Natural killer cell (primary cell): ENCODE results near the gene MYO1D. TPM values are rescaled to one million over a fixed set of nuclear protein-coding genes. Genes with fewer than 3 reads are reported as not detected.
A peak's percentile ranks its signal among the peaks of the same experiment; 100 is the strongest.

Source experiments
- ATAC-seq, 3 donors: fragments of 150-1000 bp in 2 of 3; fragments of 200-7000 bp in 1 of 3; cut with Tn5 transposase; 1 replicate in 1 of 3; 2 replicates in 2 of 3; pipeline ENCODE4 v1.10.0; 2021; ENCODE audit warnings: mild to moderate bottlenecking in 2 of 3, moderate library complexity in 2 of 3
- DNase-seq, 2 donors: peaks; one replicate each; pipeline versions ENCODE4 v3.0.0 to v3.0.0-alpha.2; 2013 to 2021; ENCODE audit warnings: mixed read lengths in 1 of 2
- H3K27ac ChIP-seq: one replicate; pipeline ENCODE4 v1.5.1; 2013; ENCODE audit warnings: mild to moderate bottlenecking, low read length
- H3K27me3 ChIP-seq: one replicate; pipeline ENCODE4 v1.6.1; 2013; ENCODE audit warnings: low read length; ENCODE audit not compliant: control insufficient read depth, insufficient read depth
- H3K36me3 ChIP-seq: one replicate; pipeline ENCODE4 v1.6.1; 2013; ENCODE audit warnings: low read length; ENCODE audit not compliant: control insufficient read depth, insufficient read depth
- H3K4me1 ChIP-seq: one replicate; pipeline ENCODE4 v1.6.1; 2013; ENCODE audit warnings: low read length; ENCODE audit not compliant: control insufficient read depth, insufficient read depth
- H3K4me3 ChIP-seq: one replicate; pipeline ENCODE4 v1.5.1; 2013; ENCODE audit warnings: low read length
- H3K9me3 ChIP-seq: one replicate; pipeline ENCODE4 v1.6.1; 2013; ENCODE audit warnings: low read length; ENCODE audit not compliant: control insufficient read depth, insufficient read depth
- H3K27ac Mint-ChIP-seq, 2 donors: one replicate each; pipeline ENCODE4 v1.8.0; 2022; ENCODE audit warnings: mild to moderate bottlenecking in 2 of 2, mixed read lengths in 2 of 2, moderate library complexity in 1 of 2
- H3K27me3 Mint-ChIP-seq, 2 donors: one replicate each; pipeline ENCODE4 v1.8.0; 2022; ENCODE audit warnings: low read depth in 2 of 2, mixed read lengths in 2 of 2
- H3K36me3 Mint-ChIP-seq: one replicate; pipeline ENCODE4 v1.8.0; 2022; ENCODE audit warnings: mixed read lengths
- H3K4me1 Mint-ChIP-seq, 2 donors: one replicate each; pipeline ENCODE4 v1.8.0; 2022; ENCODE audit warnings: mixed read lengths in 2 of 2
- H3K4me3 Mint-ChIP-seq: one replicate; pipeline ENCODE4 v1.8.0; 2022; ENCODE audit warnings: mild to moderate bottlenecking, moderate library complexity, mixed read lengths
- H3K9me3 Mint-ChIP-seq, 2 donors: one replicate each; pipeline ENCODE4 v1.8.0; 2022; ENCODE audit warnings: mixed read lengths in 2 of 2
- CTCF ChIP-seq: fragments of 200-600 bp; IDR thresholded peaks from one replicate; pipeline ENCODE4 v1.8.0; 2022; ENCODE audit warnings: antibody characterized with exemption
- WGBS: methylation state at CpG from one replicate; pipeline ENCODE4 v1.1.7; 2013; ENCODE audit warnings: missing lambda C conversion rate; ENCODE audit not compliant: insufficient coverage; 5-methylcytosine and 5-hydroxymethylcytosine counted together
- intact Hi-C: fragments of 100-400 bp; cut with micrococcal nuclease; formaldehyde crosslinking; loops from one replicate; pipeline ENCODE4 v1.14.2; 2022
- total RNA-seq, 4 donors: library from RNA; stranded (reverse); fragments of 120-200 nt in 1 of 4; gene quantifications; one replicate each; pipeline versions ENCODE4 v1.2.3 to v1.2.4, GENCODE V29; 2013 to 2022

MYO1D gene
- total RNA-seq, 3 donors from 2014 or later (not counting 1 experiment from before 2014, with no cell fraction given), result 6.8 to 20.2 (median 10.5) TPM

DNA sequence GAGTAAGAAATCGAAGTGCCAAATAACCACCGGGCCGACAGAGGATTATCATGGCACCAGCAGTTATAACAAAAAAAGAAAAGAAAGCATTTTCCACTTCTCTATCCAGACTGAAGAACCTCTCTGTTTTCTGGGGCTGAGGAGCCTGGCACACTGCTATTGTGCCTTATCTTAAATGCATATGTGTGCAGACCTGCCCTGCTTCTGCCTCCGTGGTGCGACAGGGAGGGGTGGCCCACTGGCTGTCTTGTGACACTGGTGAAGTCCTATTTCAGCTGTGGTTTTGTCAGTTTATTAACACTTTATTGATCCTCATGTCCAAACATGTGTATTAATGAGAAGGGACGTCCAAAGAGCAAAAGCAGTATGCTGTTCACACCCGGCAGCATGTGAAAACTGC, 334.7 kb downstream of the MYO1D start:
- DNase-seq, result no peak

DNA sequence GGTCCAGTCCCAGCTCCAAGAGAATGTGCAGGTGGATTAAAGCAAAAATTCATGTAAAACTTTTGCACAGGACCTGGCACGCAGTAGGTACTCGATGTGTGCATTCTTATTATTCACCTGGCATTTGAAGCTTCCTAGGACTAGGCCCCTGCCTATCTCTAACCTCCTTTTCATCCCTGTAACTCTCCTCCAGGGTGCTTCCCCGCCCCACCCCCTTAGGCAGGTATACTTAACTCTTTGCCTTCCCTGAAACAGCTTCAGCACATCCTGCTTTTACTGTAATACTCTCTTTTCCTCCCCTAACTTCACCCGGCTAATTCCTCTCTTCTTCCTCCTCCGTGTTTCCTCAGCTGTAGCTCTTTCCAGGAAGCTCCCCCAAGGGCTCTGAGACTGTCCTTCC, 335.3 kb downstream of the MYO1D start:
- no peak for ATAC-seq
- Mint-ChIP-seq H3K27ac (peak overlapping the region in 1 of 2 donors; percentile 10), H3K27me3 (no peaks in the 10 kb centered on the region), H3K4me1 (peaks cover 15% of the 10 kb centered on the region in 2 donors), H3K36me3 (no peaks in the 10 kb centered on the region), H3K4me3 (no peak overlapping the region), H3K9me3 (no peaks in the 10 kb centered on the region)
- Histone ChIP-seq H3K27me3 (no peaks in the 10 kb centered on the region), H3K4me3 (no peak overlapping the region), H3K27ac (no peak overlapping the region), H3K9me3 (no peaks in the 10 kb centered on the region), H3K36me3 (no peaks in the 10 kb centered on the region), H3K4me1 (no peaks in the 10 kb centered on the region)
- intact Hi-C loops, result no loop called here
- no peak for DNase-seq
- WGBS, result 82% methylated on average over 5 of the region's 5 CpGs
- TF ChIP-seq CTCF, result no peak

More for the DNA sequence above, 334.7 kb downstream of the MYO1D start:
- no peak for ATAC-seq
- 81% methylated on average over 7 of the region's 7 CpGs for WGBS
- Histone ChIP-seq H3K27ac (no peak overlapping the region), H3K27me3 (no peaks in the 10 kb centered on the region), H3K4me1 (no peaks in the 10 kb centered on the region), H3K4me3 (no peak overlapping the region), H3K9me3 (no peaks in the 10 kb centered on the region), H3K36me3 (no peaks in the 10 kb centered on the region)
- no peaks in the 10 kb centered on the region for H3K36me3 Mint-ChIP-seq
- intact Hi-C loops, result no loop called here
- TF ChIP-seq CTCF, result no peak
- H3K4me1 Mint-ChIP-seq, result peaks cover 15% of the 10 kb centered on the region in 2 donors
- H3K9me3 Mint-ChIP-seq, result no peaks in the 10 kb centered on the region
- H3K27ac Mint-ChIP-seq, result peak overlapping the region; percentile 10 to 29
- H3K27me3 Mint-ChIP-seq, result no peaks in the 10 kb centered on the region
- H3K4me3 Mint-ChIP-seq, result no peak overlapping the region

GRCh38 chr17:32536736-32537643, 339.9 kb downstream of the MYO1D start:
- H3K27me3 Mint-ChIP-seq, result no peaks in the 10 kb centered on the region
- H3K27ac Mint-ChIP-seq, result no peak overlapping the region
- no peaks in the 10 kb centered on the region for H3K36me3 Mint-ChIP-seq
- no peak overlapping the region for H3K27ac ChIP-seq
- DNase-seq (no peak), ATAC-seq (no peak)
- no peak overlapping the region for H3K4me3 ChIP-seq
- no peaks in the 10 kb centered on the region for H3K36me3 ChIP-seq
- intact Hi-C loops, result no loop called here
- H3K9me3 Mint-ChIP-seq, result no peaks in the 10 kb centered on the region
- no peak overlapping the region for H3K4me3 Mint-ChIP-seq
- no peaks in the 10 kb centered on the region for H3K9me3 ChIP-seq
- H3K27me3 ChIP-seq, result no peaks in the 10 kb centered on the region
- no peak for TF ChIP-seq CTCF
- WGBS, result 73% methylated on average over 6 of the region's 8 CpGs
- peaks cover 10 to 12% of the 10 kb centered on the region in 2 donors for H3K4me1 Mint-ChIP-seq
- H3K4me1 ChIP-seq, result no peaks in the 10 kb centered on the region
